Kidney tubule cell (primary cell): ENCODE measurements around the gene SORD.
A peak's percentile ranks its signal among the peaks of the same experiment; 100 is the strongest.
"Not testable (repeated sequence)": the region's sequence is repeated elsewhere in the genome, so short reads cannot be mapped to it uniquely, and the experiment has no call there.

Experiments used
- DNase-seq: peaks from one replicate; pipeline ENCODE4 v3.0.0-alpha.2; 2018; ENCODE audit warnings: low spot score

The SORD gene

GRCh38 chr15:45024649-45025048 is 1.7 kb downstream of the SORD start:
- not testable (repeated sequence) for DNase-seq

GRCh38 chr15:45025627-45026026 is 2.6 kb downstream of the SORD start:
- DNase-seq, result not testable (repeated sequence)

- peak; percentile 35 for DNase-seq
Observed at GRCh38 chr15:45026651-45027190, 3.7 kb downstream of the SORD start.

GRCh38 chr15:45027220-45027619 is 4.2 kb downstream of the SORD start:
- DNase-seq, result peak; percentile 22

- DNase-seq, result no peak
Observed at GRCh38 chr15:45030743-45031142, 7.7 kb downstream of the SORD start.

GRCh38 chr15:45031522-45032028 is 8.6 kb downstream of the SORD start:
- DNase-seq, result not testable (repeated sequence)

GRCh38 chr15:45032501-45032900 is 9.5 kb downstream of the SORD start:
- not testable (repeated sequence) for DNase-seq

GRCh38 chr15:45034087-45034486 is 11.1 kb downstream of the SORD start:
- DNase-seq, result not testable (repeated sequence)

GRCh38 chr15:45034600-45035375 is 11.8 kb downstream of the SORD start:
- not testable (repeated sequence) for DNase-seq

- peak; percentile 76 for DNase-seq
Observed at GRCh38 chr15:45036812-45037781, 14.1 kb downstream of the SORD start.

- no peak for DNase-seq
Observed at GRCh38 chr15:45037936-45038335, 14.9 kb downstream of the SORD start.

- not testable (repeated sequence) for DNase-seq
Observed at GRCh38 chr15:45040396-45040795, 17.4 kb downstream of the SORD start.

- DNase-seq, result not testable (repeated sequence)
Observed at GRCh38 chr15:45041538-45041937, 18.5 kb downstream of the SORD start.

- not testable (repeated sequence) for DNase-seq
Observed at GRCh38 chr15:45042859-45043258, 19.9 kb downstream of the SORD start.

GRCh38 chr15:45044270-45044669 is 21.3 kb downstream of the SORD start:
- not testable (repeated sequence) for DNase-seq

GRCh38 chr15:45048449-45048793 is 25.4 kb downstream of the SORD start:
- not testable (repeated sequence) for DNase-seq

- DNase-seq, result no peak
Observed at GRCh38 chr15:45048794-45049631, 26.0 kb downstream of the SORD start.

GRCh38 chr15:45050587-45050986 is 27.6 kb downstream of the SORD start:
- no peak for DNase-seq

- DNase-seq, result not testable (repeated sequence)
Observed at GRCh38 chr15:45052676-45053075, 29.7 kb downstream of the SORD start.

- not testable (repeated sequence) for DNase-seq
Observed at GRCh38 chr15:45058690-45059675, 36.0 kb downstream of the SORD start.
